Measurements from ENCODE around the gene STK25. TPM values are rescaled to one million over a fixed set of nuclear protein-coding genes. Genes with fewer than 3 reads are reported as not detected.

The STK25 gene
- total RNA-seq, 2 donors from 2014 or later = 35.3 to 95.5 TPM

Other genes with a start within 250 kb of the STK25 start
- gene HDLBP, start 192.9 kb downstream of the STK25 start, total RNA-seq = 100 to 1,000 TPM; 276 to 297 TPM
- 100 to 1,000 TPM; 148 to 210 TPM for gene SEPTIN2, start 192.7 kb downstream of the STK25 start, total RNA-seq
- gene FARP2, start 152.3 kb downstream of the STK25 start, total RNA-seq = 10 to 100 TPM; 24.0 to 32.8 TPM
- under 1 TPM in 1 of 2 donors, not detected in 1; 0.35 TPM for gene BOK, start 50.2 kb upstream of the STK25 start, total RNA-seq
- gene THAP4, start 128.6 kb upstream of the STK25 start, total RNA-seq = 10 to 100 TPM; 42.2 to 45.8 TPM
- gene ATG4B, start 129.1 kb upstream of the STK25 start, total RNA-seq = 100 to 1,000 TPM; 103 to 107 TPM
- gene DTYMK, start 178.2 kb upstream of the STK25 start, total RNA-seq = 10 to 100 TPM; 85.5 to 92.9 TPM
- gene ING5, start 193.5 kb upstream of the STK25 start, total RNA-seq = 10 to 100 TPM; 36.9 to 41.6 TPM
- 10 to 100 TPM; 22.1 to 38.2 TPM for gene D2HGDH, start 226.0 kb upstream of the STK25 start, total RNA-seq

Measured in activated naive CD4-positive, alpha-beta T cell treated with anti-CD3 and anti-CD28 coated beads, Interleukin-2, amount 50 U/mL, for 72 hours (primary cell).